NT2/D1 (cell line): ENCODE results near the gene HMOX1.
"Not testable (repeated sequence)": the region's sequence is repeated elsewhere in the genome, so short reads cannot be mapped to it uniquely, and the experiment has no call there.

Experiments used
- DNase-seq: peaks from one replicate; pipeline ENCODE4 v3.0.0-alpha.2; 2011; ENCODE audit warnings: low read depth, low spot score
- H3K27me3 ChIP-seq: 2 replicates; pipeline ENCODE4 v1.6.0; 2011; ENCODE audit warnings: mild to moderate bottlenecking; ENCODE audit not compliant: insufficient read length, insufficient read depth
- H3K36me3 ChIP-seq: 2 replicates; pipeline ENCODE4 v1.6.1; 2011; ENCODE audit warnings: mild to moderate bottlenecking, low read length, mixed read lengths; ENCODE audit not compliant: insufficient read depth, insufficient read length
- H3K4me1 ChIP-seq: 2 replicates; pipeline ENCODE4 v1.5.1; 2011; ENCODE audit not compliant: insufficient read depth, insufficient read length
- H3K4me3 ChIP-seq: 2 replicates; pipeline ENCODE4 v1.5.1; 2011; ENCODE audit warnings: low read depth; ENCODE audit not compliant: insufficient read length
- H3K9ac ChIP-seq: 2 replicates; pipeline ENCODE4 v1.6.0; 2011; ENCODE audit warnings: low read depth; ENCODE audit not compliant: insufficient read length
- H3K9me3 ChIP-seq: 2 replicates; pipeline ENCODE4 v1.5.1; 2011; ENCODE audit warnings: mild to moderate bottlenecking, low read length; ENCODE audit not compliant: insufficient read depth
- SUZ12 ChIP-seq: IDR thresholded peaks from 2 replicates; pipeline ENCODE4 v1.6.1; 2011; ENCODE audit not compliant: insufficient read length, insufficient read depth; ENCODE audit errors: extremely low read depth
- YY1 ChIP-seq: IDR thresholded peaks from 2 replicates; pipeline ENCODE4 v1.6.1; 2011; ENCODE audit not compliant: insufficient read length, insufficient read depth
- ZNF274 ChIP-seq: IDR thresholded peaks from 2 replicates; pipeline ENCODE4 v1.6.1; 2011; ENCODE audit warnings: mild to moderate bottlenecking, low read depth, low read length

Gene HMOX1

DNA sequence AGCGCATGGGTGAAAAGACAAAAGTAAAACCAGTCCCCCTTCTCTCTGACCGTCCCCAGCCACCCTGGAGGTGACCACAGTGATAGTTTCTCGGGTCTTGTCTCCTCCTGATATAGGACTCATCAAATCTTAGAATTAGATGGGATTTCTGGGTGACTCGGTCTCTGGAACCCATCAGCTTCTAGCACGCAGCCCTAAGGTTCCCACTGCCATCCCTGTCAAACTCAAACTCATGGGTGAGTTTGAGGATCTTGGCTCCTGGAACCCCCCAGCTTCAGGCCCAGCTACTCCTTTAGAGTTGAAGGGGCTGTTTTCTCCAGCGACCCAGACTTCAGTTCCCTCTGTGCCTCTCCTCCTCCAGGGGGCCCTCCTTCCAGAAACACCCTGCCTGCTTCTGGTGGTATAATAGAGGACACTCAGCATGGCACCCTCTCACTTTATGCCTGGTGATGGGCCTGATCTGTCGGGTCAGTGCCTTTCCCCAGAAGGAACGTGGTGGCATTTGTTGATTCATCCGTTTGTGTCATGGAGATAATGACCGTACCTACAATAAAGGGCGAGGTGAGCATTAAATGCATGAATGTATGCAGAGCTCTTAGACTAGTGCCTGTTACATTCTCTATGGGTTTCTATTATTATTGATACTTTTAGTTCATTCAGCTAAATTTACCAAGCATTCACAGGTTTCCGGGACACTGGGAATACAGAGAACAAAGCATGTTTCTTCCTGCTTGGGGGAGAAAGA is 50.8 kb downstream of the HMOX1 start:
- no peak overlapping the region for H3K9ac ChIP-seq
- H3K4me1 ChIP-seq = peaks cover 2% of the 10 kb centered on the region
- no peak for DNase-seq
- TF ChIP-seq ZNF274 (no peak), YY1 (no peak), SUZ12 (no peak)
- H3K27me3 ChIP-seq = no peaks in the 10 kb centered on the region
- H3K36me3 ChIP-seq = peaks cover 52% of the 10 kb centered on the region
- H3K4me3 ChIP-seq = no peak overlapping the region
- peaks cover 30% of the 10 kb centered on the region; the same call in 1 of the 2 replicates for H3K9me3 ChIP-seq

DNA sequence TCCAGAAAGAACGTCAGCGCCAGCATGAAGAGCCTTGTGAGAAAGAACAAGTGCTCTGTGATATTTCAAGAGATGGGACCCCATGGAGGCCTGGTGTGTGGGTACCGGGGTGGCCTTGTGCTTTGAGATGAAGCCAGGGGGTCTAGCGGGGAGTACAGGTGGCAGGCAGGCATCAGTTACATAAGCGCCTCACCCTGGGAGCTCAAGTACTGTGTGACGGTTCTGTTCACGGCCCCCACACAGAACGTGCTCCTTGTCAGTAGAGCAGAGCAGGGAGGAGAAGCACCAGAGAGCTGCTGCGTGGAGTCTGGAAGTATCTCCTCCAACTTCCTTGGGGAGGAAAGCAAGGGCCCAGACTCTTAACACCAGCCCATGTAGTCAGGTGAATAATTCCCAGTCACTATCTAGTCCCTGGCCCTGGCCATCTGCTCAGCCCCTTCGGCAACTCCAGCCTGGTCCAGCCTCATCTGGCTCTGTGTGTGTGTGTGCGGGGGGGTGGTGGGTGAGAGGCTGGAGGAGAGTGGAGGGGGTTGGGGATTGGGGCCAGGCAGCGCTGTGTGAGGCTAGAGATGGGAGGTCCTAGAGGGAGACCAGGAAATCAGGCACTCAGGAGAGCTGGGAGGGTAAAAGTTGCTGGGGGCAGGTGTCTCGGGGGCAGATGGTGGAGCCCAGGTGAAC is 51.5 kb downstream of the HMOX1 start:
- peaks cover 46% of the 10 kb centered on the region for H3K36me3 ChIP-seq
- peaks cover 30% of the 10 kb centered on the region; the same call in 1 of the 2 replicates for H3K9me3 ChIP-seq
- no peak overlapping the region for H3K9ac ChIP-seq
- no peak for DNase-seq
- no peaks in the 10 kb centered on the region for H3K4me1 ChIP-seq
- H3K4me3 ChIP-seq = no peak overlapping the region
- no peaks in the 10 kb centered on the region for H3K27me3 ChIP-seq
- no peak for TF ChIP-seq SUZ12

DNA sequence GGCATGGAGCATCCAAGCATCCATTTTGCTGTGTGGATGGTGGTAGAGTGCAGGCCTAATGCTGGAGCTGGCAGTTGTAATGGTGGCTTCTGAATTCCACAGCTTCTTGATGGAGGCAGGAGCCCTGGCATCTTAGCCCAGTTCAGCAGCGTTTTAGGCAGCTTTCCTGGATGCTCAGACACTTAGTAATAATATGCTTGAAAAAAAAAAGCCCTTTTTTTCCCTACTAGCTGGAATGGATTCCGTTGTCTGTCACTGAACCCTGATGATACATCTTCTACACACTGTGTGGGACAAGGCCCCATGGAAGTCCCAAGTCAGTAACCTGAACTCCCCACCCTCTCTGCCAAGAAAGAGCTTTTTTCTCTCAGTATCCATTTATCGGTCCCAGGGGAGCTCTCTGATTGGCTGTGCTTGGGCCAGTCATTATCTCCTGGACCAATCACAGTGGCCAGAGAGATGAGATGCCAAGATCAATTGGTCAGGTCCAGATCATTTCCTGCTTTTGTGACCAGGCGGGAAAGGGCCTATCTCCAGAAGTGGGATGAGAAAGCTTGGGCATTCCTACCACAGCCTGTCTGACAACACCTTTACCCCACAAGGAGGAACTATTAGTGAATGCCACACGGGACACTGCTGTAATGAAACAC is 53.3 kb downstream of the HMOX1 start:
- peaks cover 40% of the 10 kb centered on the region for H3K36me3 ChIP-seq

DNA sequence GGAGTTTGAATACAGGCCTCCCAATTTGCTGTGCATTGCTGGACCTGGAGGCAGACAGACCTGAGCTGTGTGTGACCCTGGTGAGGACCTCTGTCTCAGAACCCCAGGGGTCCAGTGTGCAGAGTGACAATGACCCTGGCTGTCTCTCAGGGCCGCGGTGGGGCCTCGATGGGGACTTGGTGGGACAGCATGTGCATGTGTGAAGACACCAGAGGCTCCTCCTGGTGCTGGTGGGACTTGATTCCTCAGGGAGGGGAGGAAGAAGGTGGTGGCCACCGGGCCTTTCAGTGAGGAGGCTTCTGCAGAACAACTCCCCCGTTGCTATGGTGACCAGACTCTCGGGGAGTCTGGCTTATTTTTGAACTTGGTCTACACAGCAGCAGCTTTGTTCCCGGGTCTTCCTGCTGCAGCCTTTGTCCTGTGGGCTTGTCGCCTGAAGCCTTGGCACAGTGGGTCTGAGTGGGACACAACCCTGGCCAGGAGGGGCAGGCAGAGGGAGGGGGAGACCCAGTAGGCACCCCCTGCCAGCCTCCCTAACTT is 54.4 kb downstream of the HMOX1 start:
- Histone ChIP-seq H3K27me3 (no peaks in the 10 kb centered on the region), H3K36me3 (peaks cover 37% of the 10 kb centered on the region), H3K9ac (no peak overlapping the region), H3K4me1 (no peaks in the 10 kb centered on the region), H3K4me3 (no peak overlapping the region), H3K9me3 (peaks cover 30% of the 10 kb centered on the region; the same call in 1 of the 2 replicates)
- DNase-seq = no peak
- TF ChIP-seq SUZ12 = no peak

More for the DNA sequence above, 53.3 kb downstream of the HMOX1 start:
- Histone ChIP-seq H3K9ac (no peak overlapping the region), H3K9me3 (peaks cover 30% of the 10 kb centered on the region; the same call in 1 of the 2 replicates), H3K27me3 (no peaks in the 10 kb centered on the region), H3K4me3 (no peak overlapping the region), H3K4me1 (no peaks in the 10 kb centered on the region)
- TF ChIP-seq YY1 (no peak), ZNF274 (no peak)
- no peak for DNase-seq

DNA sequence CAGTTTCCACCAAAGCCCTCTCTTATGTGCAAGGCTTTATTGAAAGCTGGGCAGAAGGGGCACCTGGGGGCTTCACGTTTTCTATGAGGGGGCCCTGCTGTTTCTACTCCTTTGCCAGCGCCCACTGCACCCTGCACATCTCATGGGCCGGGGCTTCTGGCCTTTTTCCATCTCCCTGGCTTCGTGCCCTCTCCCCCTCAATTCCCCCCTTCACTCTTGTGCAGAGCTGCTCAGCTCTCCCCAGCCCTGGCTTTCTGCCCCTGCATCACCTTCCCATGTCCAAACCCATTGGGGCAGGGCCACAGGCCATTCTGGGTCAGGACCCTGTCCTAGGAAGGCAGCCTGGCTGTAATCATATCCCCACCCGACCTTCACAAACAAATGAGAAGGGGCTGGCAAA is 55.5 kb downstream of the HMOX1 start:
- no peak for TF ChIP-seq SUZ12
- TF ChIP-seq ZNF274 = no peak
- no peak for TF ChIP-seq YY1
- H3K27me3 ChIP-seq = no peaks in the 10 kb centered on the region
- H3K9me3 ChIP-seq = peaks cover 29% of the 10 kb centered on the region; the same call in 1 of the 2 replicates
- H3K4me3 ChIP-seq = no peak overlapping the region
- peaks cover 32% of the 10 kb centered on the region for H3K36me3 ChIP-seq
- H3K4me1 ChIP-seq = no peaks in the 10 kb centered on the region
- no peak for DNase-seq
- no peak overlapping the region for H3K9ac ChIP-seq

DNA sequence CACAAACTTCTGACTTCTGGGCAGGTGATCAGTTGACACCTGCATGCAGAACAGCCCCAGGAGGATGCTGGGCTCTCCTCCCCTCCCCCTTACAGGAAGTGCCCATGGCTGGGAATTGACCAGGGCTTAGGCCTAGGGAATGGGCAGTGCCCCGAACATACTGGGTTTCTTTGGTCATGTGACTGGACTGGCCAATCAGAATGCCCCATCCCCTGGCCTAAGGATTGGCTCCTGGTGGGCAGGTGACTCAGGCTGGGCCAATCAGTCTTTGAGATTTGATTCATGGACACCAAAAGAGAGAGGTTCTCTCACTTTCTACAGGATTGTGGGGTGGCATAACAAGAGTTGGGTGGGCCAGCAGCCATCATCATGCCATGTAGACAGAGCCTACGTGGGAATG is 56.2 kb downstream of the HMOX1 start:
- TF ChIP-seq ZNF274 (no peak), SUZ12 (no peak), YY1 (no peak)

DNA sequence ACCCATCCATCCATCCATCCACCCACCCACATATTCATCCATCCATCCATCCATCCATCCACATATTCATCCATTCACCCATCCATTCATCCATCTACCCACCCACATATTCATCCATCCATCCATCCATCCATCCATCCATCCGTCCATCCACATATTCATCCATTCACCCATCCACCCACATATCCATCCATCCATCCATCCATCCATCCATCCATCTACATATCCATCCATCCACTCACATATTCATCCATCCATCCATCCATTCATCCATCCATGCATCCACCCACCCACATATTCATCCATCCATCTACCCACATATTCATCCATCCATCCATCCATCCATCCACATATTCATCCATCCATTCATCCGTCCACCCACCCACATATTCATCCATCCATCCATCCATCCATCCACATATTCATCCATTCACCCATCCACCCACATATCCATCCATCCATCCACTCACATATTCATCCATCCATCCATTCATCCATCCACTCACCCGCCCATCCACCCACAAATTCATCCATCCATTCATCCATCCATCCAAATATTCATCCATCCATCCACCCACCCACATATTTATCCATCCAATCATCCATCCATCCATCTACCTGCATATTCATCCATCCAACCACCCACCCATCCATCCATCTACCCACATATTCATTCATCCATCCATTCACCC is 57.9 kb downstream of the HMOX1 start:
- not testable (repeated sequence) for H3K9ac ChIP-seq, H3K4me3 ChIP-seq, H3K27me3 ChIP-seq, H3K4me1 ChIP-seq, H3K9me3 ChIP-seq, DNase-seq, H3K36me3 ChIP-seq

More for the DNA sequence above, 56.2 kb downstream of the HMOX1 start:
- Histone ChIP-seq H3K4me1 (no peaks in the 10 kb centered on the region), H3K9me3 (peaks cover 23% of the 10 kb centered on the region; the same call in 1 of the 2 replicates), H3K27me3 (no peaks in the 10 kb centered on the region), H3K4me3 (no peak overlapping the region), H3K36me3 (peaks cover 26% of the 10 kb centered on the region), H3K9ac (no peak overlapping the region)
- DNase-seq = no peak
